PC-3 (cell line): ENCODE data around the gene ABL1. TPM values are rescaled to one million over a fixed set of nuclear protein-coding genes. Genes with fewer than 3 reads are reported as not detected.

Experiments used
- ATAC-seq: fragments of 200-7000 bp; cut with Tn5 transposase; 2 replicates; pipeline ENCODE4 v1.9.1; 2020; ENCODE audit warnings: mild to moderate bottlenecking, moderate library complexity
- BruUV-seq: library from RNA; stranded (reverse); fragments of 400-500 nt; replicated peaks from 2 replicates; lab custom pipeline; 2021; lab: Mats Ljungman, UMichigan
- CTCF ChIA-PET: fragments of 300-600 bp; sonication (Branson Sonifier 250); formaldehyde crosslinking; loops from one replicate; lab custom pipeline; 2022; ENCODE audit warnings: antibody characterized with exemption; lab: Charles Lee
- POLR2A ChIA-PET: fragments of 300-600 bp; sonication (Branson Sonifier 250); formaldehyde crosslinking; loops from one replicate; lab custom pipeline; 2022; ENCODE audit warnings: antibody characterized with exemption; ENCODE audit not compliant: unreplicated experiment; lab: Charles Lee
- DNase-seq: peaks from one replicate; pipeline ENCODE4 v3.0.0-alpha.2; 2015
- H2AFZ ChIP-seq: fragments of 300-600 bp; sonication (generic); 2 replicates; pipeline ENCODE4 v1.6.0; 2016; ENCODE audit warnings: antibody characterized with exemption, low read length
- H3F3A ChIP-seq: fragments of 300-600 bp; sonication (generic); one replicate; pipeline ENCODE4 v1.6.0; 2017; ENCODE audit warnings: antibody characterized with exemption, low read length, control low read depth, mild to moderate bottlenecking; ENCODE audit not compliant: unreplicated experiment
- H3K27ac ChIP-seq: fragments of 300-600 bp; sonication (generic); 2 replicates; pipeline ENCODE4 v1.5.1; 2016; ENCODE audit warnings: mild to moderate bottlenecking, low read length
- H3K27me3 ChIP-seq: fragments of 300-600 bp; sonication (generic); 2 replicates; pipeline ENCODE4 v1.6.1; 2016; ENCODE audit warnings: low read length, mixed read lengths
- H3K36me3 ChIP-seq: fragments of 300-600 bp; sonication (generic); 2 replicates; pipeline ENCODE4 v1.6.1; 2016; ENCODE audit warnings: low read depth, mixed run types, low read length, mixed read lengths
- H3K4me1 ChIP-seq: fragments of 300-600 bp; sonication (generic); 2 replicates; pipeline ENCODE4 v1.5.1; 2016; ENCODE audit warnings: low read length; ENCODE audit not compliant: insufficient read depth
- H3K4me2 ChIP-seq: fragments of 300-600 bp; sonication (generic); 2 replicates; pipeline ENCODE4 v1.6.0; 2016; ENCODE audit warnings: low read length
- H3K4me3 ChIP-seq: fragments of 300-600 bp; sonication (generic); 2 replicates; pipeline ENCODE4 v1.5.1; 2016; ENCODE audit warnings: mild to moderate bottlenecking, low read length, mixed read lengths
- H3K79me2 ChIP-seq: fragments of 300-600 bp; sonication (generic); 2 replicates; pipeline ENCODE4 v1.6.1; 2017; ENCODE audit warnings: low read length, mixed read lengths
- H3K9ac ChIP-seq: fragments of 300-600 bp; sonication (generic); 2 replicates; pipeline ENCODE4 v1.6.0; 2016; ENCODE audit warnings: mild to moderate bottlenecking, low read length
- H3K9me2 ChIP-seq: fragments of 300-600 bp; sonication (generic); replicated peaks from 2 replicates; pipeline ENCODE4 v1.6.1; 2016; ENCODE audit warnings: mixed run types, low read length, mixed read lengths
- H3K9me3 ChIP-seq: fragments of 300-600 bp; sonication (generic); 2 replicates; pipeline ENCODE4 v1.6.1; 2016; ENCODE audit warnings: low read length, mixed read lengths
- H4K20me1 ChIP-seq: fragments of 300-600 bp; sonication (generic); 2 replicates; pipeline ENCODE4 v1.6.1; 2016; ENCODE audit warnings: low read length, mixed read lengths
- CTCF ChIP-seq: fragments of 300-600 bp; sonication (generic); conservative IDR thresholded peaks from 2 replicates; pipeline ENCODE4 v1.5.1; 2017; ENCODE audit warnings: antibody characterized with exemption, low read depth, mild to moderate bottlenecking, low read length
- EZH2 ChIP-seq: fragments of 300-600 bp; sonication (generic); IDR thresholded peaks from one replicate; pipeline ENCODE4 v1.6.1; 2017; ENCODE audit warnings: antibody characterized with exemption, mild to moderate bottlenecking, low read length; ENCODE audit not compliant: unreplicated experiment
- EZH2phosphoT487 ChIP-seq: fragments of 300-600 bp; sonication (generic); IDR thresholded peaks from 2 replicates; pipeline ENCODE4 v1.6.1; 2018; ENCODE audit warnings: mild to moderate bottlenecking, antibody characterized with exemption, low read length, borderline replicate concordance
- intact Hi-C: fragments of 100-400 bp; cut with micrococcal nuclease; formaldehyde crosslinking; loops from 2 replicates; pipeline ENCODE4 v1.9.0; 2023
- total RNA-seq: library from RNA; depleted of rRNA; stranded (reverse); fragments of >200 nt; gene quantifications from 2 replicates; pipeline ENCODE4 v1.2.3, GENCODE V29; 2014

The ABL1 gene
- total RNA-seq, 1 experiment from 2014 or later, result 22.8 TPM

- intact Hi-C loops, result no loop called here
- BruUV-seq, result no TSS peak
- no peak overlapping the region for H3K9ac ChIP-seq
- H3K4me2 ChIP-seq, result no peak overlapping the region
- no peak for TF ChIP-seq EZH2phosphoT487
- no peak for TF ChIP-seq EZH2
- no peak for TF ChIP-seq CTCF
- POLR2A ChIA-PET, result no interaction called here
- no peaks in the 10 kb centered on the region for H3K79me2 ChIP-seq
- H2AFZ ChIP-seq, result no peak overlapping the region
- no peaks in the 10 kb centered on the region for H3F3A ChIP-seq
- CTCF ChIA-PET, result no interaction called here
- H3K4me3 ChIP-seq, result no peak overlapping the region
- no peak overlapping the region for H3K27ac ChIP-seq
- H3K9me2 ChIP-seq, result no peaks in the 10 kb centered on the region
- no peaks in the 10 kb centered on the region for H4K20me1 ChIP-seq
- H3K4me1 ChIP-seq, result no peaks in the 10 kb centered on the region
- H3K36me3 ChIP-seq, result no peaks in the 10 kb centered on the region
- DNase-seq, result no peak
- no peaks in the 10 kb centered on the region for H3K9me3 ChIP-seq
- no peaks in the 10 kb centered on the region for H3K27me3 ChIP-seq
- no peak for ATAC-seq
Observed at GRCh38 chr9:130817914-130818313, 17.1 kb upstream of the ABL1 start.

- H3K4me1 ChIP-seq, result peaks cover 5% of the 10 kb centered on the region
- no peaks in the 10 kb centered on the region for H3K79me2 ChIP-seq
Observed at GRCh38 chr9:130820135-130820738, 14.8 kb upstream of the ABL1 start.

More at GRCh38 chr9:130820135-130820738, 14.8 kb upstream of the ABL1 start:
- BruUV-seq, result no TSS peak
- POLR2A ChIA-PET, result no interaction called here
- no peak overlapping the region for H3K27ac ChIP-seq
- ATAC-seq (no peak), DNase-seq (no peak)
- no peaks in the 10 kb centered on the region for H3K9me3 ChIP-seq
- no peak overlapping the region for H2AFZ ChIP-seq
- no peaks in the 10 kb centered on the region for H4K20me1 ChIP-seq
- H3K9me2 ChIP-seq, result no peaks in the 10 kb centered on the region
- TF ChIP-seq EZH2phosphoT487 (no peak), CTCF (no peak), EZH2 (no peak)
- CTCF ChIA-PET, result no interaction called here
- H3K9ac ChIP-seq, result no peak overlapping the region
- intact Hi-C loops, result no loop called here
- no peaks in the 10 kb centered on the region for H3F3A ChIP-seq
- H3K4me3 ChIP-seq, result no peak overlapping the region
- no peak overlapping the region for H3K4me2 ChIP-seq
- no peaks in the 10 kb centered on the region for H3K36me3 ChIP-seq
- no peaks in the 10 kb centered on the region for H3K27me3 ChIP-seq
